Suppressor macrophage treated with lipopolysaccharide for 1 hour (primary cell): ENCODE results near the gene EZR.

Experiments
- DNase-seq, 3 donors: peaks; one replicate each; pipeline ENCODE4 v3.0.0-alpha.2; 2020 to 2022

EZR gene

DNA sequence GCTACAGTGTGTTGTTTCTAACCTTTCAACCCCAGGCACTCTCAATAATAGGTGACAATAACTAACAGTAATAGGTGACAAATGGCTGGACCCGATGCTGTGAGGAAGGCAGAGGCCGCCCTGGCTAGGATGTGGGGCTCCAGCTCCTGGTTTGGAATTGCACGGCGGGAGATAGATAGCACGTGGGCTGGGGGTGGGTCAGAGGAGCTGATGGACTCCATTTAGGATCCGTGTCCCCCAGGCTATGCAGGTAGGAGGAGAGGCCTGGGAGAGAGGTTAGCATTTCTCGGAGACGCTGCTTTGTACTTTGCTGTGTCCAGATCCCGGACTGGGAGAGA lies 61.4 kb downstream of the EZR start:
- no peak for DNase-seq

DNA sequence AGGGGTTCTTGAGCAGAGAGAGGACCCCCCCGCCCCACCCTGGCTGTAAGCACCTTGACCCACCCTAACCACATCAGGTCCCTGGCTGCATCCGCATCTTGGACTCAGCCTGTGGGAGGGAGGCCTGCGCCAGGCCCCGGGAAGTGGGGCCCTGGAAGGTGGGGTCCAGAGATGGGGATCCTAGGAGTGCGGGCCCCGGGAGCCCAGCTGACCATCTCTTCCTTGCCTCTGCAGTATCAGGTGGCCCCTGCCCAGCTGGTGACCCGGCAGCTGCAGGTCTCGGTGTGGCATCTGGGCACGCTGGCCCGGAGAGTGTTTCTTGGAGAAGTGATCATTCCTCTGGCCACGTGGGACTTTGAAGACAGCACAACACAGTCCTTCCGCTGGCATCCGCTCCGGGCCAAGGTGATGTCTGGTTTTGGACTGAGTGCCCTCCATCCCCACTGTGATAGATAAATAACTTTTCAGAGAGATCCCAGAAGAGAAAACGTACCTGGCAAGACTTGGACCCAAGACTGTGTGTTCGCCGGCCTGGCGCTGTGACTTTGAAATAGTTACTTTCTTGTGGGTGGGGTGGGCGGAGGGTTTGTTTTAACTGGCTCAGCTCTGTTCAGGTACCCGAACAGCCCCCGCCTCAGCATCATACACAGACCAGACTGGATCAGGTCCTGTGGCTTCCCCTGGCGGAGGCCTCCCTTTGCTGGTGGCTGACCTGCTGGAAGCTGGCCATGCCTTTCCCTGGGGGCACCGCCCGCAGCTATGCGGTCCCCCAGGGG lies 62.0 kb downstream of the EZR start:
- no peak for DNase-seq

DNA sequence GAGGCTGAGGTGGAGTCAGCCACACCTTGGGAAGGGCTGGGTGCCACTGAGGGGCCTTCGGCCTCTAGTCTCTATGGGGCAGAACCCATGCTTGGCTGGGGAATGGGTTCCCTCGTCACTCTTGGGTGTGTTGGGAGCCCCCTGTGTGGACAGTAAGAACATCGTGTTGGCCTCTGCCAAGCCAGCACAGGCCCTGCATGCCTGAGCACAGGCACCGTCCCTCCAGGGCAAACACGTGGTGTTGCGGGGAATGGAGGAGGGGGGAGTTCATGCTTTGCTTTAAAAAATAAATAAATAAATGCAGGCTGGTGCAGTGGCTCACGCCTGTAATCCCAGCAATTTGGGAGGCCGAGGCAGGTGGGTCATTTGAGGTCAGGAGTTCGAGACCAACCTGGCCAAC lies 63.0 kb downstream of the EZR start:
- no peak for DNase-seq

DNA sequence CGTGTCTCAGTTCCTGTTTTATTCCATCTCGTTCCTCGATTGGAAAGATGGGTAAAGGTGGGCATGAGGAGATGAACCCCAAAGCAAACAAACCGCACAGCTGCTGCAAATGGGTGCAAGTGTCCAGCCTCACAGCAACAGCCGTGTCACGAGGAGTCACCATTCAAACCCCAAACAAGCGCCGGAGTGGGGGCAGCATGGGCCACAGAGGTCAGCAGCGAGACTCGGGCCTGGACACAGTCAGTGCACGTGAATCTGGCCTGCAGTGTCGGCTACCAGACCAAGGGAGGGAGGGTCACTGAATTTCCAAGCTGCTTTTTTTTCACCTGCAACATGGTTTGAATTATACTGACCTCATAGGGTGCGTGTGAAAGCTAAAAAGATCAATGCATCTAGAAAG lies 63.5 kb downstream of the EZR start:
- no peak for DNase-seq

DNA sequence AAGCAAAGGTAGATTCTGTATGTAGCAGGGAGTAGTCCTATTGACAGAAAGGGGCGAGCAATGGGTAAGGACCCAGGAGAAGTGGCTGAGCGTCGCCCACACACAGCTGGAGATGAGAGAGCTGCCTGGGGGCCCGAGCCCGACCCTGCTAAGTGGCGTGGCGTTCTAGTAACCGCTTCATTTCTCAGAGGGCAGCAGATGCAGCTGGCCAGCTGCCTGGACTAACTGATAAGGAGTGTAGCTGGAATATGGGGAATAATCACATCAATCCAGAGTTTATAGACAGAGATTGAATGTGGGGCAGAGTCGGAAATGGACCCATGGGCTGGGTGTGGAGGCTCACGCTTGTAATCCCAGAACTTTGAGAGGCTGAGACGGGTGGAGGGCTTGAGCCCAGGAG lies 64.4 kb downstream of the EZR start:
- no peak for DNase-seq

DNA sequence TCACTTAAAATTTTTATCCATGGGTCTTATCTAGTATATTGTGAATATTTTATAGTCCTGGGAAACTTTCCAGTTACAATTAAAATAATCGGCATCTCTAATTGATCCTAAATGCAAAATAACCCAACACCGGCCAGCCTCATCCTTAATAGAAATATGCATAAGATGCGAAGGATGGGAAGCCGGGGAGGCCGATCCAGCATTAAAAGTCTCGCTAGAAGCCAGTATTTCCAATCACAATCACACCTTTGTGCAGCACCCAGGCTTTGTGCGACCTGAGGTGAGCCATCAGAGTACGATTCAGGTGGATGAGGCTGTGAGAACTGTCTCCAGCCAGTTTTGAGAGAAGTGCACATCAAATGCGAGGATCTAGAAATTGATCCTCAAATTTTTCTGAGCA lies 65.4 kb downstream of the EZR start:
- peak in 1 of 3 donors; percentile 16 for DNase-seq

DNA sequence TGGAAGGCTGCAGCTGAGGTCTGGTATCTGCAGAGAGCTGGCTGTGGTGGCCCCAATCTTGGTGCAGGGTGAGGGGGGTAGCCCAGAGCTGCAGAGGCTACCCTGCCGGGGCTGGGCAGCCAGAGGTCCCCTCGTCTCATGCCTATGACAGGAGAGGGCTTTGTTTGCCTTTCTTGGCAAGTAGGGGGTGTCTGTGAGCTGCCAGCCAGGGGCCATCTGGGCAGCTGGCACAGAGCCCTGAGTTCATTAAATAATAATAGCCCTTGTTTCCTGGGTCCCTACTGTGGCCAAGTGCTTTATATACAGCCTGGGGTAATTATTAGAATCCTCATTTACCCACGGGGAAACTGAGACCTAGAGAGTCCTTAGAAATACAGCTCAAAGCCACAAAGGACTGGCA lies 66.6 kb downstream of the EZR start:
- DNase-seq: no peak

DNA sequence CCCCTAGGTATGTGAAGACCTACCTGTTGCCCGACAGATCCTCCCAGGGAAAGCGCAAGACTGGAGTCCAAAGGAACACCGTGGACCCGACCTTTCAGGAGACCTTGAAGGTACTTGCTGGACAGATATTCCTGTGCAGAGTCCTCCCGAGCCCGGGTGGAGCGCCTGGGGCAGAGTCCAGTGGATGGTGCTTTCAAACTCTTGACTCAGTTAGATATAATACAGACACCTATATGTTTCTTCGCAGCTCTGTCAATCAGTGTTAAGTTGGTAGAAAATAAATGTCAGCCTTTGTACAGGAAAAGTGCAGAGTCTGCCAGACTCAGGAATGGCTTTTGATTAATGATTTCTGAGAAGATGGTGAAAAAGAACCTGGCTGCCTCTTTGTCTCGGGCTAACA lies 67.2 kb downstream of the EZR start:
- no peak for DNase-seq

DNA sequence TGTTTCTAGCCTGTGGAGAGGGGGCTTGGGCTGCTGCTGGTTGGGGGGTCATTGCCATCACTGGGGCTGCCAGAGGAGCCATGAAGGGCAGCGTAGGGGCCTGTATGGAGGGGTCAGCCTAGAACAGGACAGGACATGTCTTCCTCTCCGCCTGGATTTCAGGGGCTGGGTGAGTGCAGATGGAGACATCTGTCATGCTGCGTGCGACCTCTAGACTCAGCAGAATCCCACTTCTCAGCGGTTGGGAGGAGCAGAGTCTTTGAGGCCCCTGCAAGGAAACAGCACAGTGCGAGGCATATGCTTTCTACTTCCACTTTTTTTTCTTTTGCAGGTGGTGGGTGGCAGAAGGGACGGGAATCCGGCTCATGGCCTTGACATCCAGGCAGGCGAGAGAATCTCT lies 67.9 kb downstream of the EZR start:
- no peak for DNase-seq

DNA sequence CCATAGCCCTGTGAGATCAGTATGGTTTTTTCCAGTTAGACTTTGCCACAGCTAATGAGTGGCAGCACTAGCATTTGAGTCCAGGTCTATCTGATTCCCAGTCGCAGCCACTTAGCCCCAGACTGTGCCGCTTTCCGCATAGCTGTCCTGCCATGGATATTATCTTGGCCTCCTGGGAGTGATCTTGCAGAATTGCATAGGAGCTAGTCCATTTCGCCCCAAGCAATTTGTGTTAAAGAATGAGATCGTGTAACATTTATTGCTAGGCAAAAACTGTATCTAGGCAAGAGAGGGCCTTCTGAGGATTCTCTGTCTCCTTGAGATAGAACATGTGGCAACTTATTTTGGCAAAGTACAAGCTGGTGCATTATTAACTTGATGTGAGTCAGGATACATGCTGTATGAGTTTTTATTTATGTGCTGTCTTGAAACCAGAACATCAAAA lies 74.2 kb downstream of the EZR start:
- DNase-seq: no peak

DNA sequence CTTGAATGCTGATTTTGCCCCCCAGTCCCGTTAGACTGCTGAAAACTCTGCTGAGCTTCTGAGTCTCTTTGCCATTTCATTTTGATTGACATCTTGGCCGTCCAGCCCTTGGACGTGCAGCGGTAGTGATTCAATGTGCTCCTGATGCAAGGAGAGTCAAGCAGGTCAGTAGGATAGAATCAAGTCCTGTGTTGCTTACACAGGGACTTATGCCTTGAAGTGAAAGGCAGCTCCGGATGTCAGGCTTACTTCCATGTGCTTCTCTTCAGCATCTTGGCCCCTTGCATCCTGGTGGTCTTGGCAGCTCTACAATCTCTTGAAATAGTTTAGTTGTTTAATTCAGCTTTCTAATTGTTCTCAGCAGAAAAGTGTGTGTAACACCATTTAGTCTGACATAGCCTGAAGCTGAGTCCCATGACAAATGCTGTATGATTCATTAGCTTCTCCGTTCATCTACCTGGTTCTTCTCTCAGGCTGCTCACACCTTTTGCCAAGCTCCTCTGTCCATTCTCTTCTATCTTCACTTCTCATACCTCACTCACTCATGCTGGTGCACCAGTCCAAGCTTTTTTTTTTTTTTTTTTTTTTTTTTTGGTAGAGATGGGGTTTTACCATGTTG lies 76.0 kb downstream of the EZR start:
- DNase-seq: no peak

DNA sequence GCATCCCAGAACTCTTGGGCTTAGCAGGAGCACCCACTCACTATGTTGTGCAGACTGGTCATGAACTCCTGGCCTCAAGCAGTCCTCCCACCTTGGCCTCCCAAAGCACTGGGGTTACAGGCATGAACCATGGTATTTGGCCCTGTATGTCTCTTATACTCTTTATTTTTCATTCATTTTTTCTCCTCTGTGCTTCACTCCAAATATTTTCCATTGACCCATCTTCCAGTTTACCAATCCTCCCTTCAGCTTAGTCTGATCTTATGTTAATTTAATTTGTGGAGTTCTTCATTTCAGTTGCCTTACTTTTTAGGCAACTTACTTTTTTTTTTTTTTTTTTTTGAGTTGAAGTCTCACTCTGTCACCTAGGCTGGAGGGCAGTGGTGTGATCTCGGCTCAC lies 79.5 kb downstream of the EZR start:
- no peak for DNase-seq

DNA sequence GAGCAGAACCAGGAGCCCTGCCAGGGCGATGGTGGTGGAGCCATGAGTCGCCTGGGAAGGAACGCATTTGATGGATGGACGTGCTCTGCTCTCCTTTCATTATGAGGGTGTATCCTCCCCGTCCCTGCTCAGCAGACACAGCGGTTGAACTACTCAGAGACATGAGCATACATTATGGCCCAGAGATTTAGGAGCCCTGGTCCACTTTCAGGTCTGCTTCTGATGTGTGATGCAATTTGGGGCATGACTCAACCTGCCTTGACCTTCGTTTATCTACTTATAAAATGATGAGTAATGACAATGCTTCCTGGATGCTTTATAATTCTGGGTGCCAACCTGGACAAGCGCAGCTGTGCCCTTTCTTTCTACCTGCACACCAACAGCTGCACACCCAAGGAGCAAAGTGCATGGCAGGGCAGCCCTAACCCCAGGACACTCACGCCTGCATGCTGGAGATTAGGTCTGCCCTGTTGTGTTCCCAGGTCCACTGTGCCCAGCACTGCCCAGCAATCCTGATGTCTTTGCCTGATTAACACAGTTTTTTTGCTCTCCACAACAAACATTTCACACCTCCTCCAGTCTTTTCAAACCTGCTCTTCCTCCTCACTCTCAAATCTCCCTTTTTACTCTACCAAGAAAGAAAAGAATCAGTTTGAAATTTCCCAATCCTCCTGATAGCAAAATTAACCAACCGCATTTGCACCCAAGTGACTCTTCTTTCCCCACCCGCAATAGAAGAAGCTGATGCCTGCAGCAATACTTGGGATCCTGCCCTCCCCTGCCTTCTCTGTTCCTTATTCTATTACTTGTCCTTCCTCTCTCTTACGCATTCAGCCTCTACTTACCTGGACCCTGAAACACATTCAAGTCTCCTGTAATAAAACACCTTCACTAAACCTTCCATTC lies 81.2 kb downstream of the EZR start:
- peak; percentile 18 to 49 (median 38) for DNase-seq

DNA sequence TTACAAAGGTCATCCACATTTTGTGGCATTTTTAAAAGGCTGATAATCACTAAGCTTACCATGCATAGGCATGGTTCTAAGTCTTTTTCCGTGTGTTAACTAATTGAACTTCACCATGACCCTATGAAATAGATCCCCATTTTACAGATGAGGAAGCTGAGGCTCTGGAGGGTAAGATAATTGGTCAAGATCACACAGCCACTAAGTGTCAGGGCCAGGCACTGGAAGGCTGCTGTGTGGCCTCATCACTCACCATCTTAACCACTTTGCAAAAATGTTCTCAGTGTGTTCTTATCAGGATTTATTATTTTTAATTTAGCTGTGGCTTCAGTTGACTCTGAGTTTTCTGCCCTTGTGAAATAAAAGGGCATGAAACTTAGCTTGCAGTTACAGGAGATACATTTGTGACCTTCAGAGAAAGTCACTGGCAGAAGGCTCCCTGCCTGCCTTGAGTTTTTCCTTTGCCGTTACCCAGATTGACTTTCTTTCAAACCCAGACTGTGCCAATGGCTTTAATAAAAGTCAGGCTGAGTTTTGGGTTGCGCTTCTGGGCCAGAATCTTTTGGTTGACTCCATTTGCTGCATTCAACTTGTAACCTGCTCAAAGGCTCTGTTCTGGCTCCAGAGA lies 82.0 kb downstream of the EZR start:
- DNase-seq: no peak

DNA sequence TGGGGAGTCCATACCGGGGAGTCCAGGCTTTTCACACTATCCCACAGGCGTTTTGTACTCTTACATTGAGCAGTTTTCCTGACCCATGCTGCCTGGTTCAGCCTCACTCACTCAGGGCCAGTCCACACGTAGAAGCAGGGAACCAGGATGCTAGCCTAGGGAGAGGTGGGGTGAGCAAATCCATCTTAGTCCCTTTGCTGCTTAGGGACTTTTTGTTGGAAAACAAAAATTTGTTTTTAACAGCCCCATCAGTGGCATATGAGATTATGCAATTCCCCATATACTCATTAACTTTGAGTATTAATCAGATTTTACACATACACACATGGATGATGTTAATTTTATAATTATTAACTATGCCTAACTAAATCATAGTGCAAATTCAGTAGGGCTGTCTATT lies 84.2 kb downstream of the EZR start:
- no peak for DNase-seq

DNA sequence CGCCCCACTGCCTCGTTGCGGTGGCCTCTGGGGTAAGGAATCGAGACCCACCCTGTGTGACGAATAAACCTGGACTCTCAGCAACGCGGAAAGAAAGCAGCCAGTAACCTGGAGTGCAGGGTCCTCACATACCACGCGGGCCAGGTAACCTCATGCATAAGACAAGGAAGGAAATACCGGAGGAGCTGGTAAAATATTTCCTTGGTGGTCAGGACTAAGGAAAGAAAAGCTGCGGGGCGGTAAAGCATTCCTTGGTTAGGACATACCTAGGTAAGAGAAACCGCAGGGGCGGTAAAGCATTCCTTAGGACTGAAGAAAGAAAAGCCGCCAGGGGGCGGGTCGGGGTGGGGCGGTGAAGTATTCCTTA lies 88.6 kb downstream of the EZR start:
- DNase-seq: no peak

DNA sequence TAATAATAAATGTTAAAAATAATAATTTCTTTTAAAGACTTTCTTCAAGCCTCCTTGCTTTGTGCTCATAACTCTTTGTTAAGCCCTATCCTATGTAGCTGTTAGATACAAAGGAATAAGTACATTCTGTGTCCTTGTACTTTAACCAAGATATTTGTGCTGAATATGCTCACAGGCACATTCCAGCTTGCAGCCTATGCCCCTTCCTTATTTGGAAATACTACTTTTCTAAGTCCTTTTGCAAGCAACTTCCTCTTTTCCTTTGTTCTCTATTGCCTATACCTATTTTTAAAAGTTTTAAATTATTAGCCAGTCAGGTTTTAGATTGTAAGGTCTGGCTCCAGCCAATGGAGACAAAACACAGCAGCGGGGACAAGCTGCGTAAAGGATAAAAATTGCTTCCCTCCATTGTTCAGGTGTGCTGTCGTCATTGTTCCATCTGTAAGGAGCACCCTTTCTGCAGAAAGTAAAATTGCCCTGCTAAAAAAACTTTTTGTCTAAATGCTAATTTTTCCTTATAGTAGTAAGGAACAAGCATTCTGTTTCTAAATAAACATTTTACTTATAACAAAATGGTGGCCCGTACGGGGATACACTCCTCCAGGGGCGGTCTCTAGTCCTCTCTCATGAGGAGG lies 89.1 kb downstream of the EZR start:
- peak in 1 of 3 donors; percentile 27 for DNase-seq

DNA sequence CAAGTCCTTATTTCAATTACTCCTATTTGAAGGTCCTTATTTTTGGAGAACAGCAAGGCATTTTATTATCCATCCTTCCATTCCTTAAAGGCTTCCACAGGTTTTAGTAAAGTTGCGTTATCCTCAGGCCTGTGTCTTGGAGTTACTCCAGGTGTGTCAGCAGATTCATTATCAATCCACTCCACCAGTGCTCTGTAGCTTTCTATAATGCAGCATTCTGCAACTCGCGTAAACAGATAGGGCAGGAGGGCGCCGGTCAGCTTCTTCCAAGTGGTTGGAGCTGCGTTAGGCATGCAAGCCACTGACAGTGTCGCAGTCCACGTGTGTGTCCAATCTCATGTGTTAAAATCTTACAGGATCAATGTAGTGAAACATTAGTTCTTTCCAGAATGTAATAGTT lies 93.5 kb downstream of the EZR start:
- DNase-seq: no peak

DNA sequence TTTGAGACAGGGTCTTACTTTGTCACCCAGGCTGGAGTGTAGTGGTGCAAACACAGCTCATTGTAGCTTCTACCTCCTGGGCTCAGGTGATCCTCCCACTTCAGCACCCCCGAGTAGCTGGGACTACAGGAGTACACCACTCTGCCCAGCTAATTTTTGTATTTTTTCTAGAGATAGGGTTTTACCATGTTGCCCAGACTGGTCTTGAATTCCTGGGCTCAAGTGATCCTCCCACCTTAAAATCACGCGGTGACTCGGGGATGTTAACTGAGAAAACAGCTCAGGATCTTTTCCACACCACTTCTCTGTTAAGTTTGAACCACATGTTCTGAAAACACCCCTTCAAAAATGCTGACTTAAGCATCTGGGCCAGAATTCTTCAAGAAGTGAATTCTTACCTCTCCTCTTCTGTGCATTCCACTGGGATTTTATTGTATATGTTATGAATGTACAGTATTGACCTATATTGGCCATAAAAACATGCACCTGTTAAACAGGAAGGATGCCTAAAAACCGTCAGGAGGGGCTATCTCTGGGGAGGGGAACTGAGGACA lies 96.9 kb downstream of the EZR start:
- DNase-seq: no peak

DNA sequence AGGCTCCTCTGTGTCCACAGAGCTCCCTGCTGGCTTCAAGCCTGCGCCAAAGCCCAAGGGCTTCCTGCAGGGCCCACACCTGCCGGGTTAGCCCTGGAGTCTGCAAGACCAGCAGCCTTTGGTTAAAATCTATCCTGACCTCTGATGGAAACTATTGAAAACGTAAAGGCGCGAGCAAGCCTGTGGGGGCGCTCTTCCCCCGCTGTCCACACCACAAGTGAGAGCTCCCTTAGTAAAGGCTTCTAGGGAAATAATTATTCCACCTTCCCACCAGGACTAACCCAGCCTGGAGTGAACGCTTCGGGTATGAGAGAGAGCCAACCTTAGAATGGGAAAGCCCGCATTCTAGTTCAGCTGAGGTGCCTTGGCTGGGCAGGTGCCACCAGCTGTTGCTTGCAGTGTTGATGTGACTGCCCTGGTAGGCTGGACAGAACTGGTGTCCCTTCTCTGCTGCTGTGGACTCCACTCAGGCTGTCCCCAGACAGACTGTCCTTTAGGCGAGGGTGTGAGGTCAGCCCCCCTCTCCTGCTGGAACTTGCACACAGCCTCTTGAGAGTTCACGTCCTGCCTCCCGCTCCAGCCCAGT lies 100.6 kb downstream of the EZR start:
- peak in 1 of 3 donors; percentile 24 for DNase-seq

DNA sequence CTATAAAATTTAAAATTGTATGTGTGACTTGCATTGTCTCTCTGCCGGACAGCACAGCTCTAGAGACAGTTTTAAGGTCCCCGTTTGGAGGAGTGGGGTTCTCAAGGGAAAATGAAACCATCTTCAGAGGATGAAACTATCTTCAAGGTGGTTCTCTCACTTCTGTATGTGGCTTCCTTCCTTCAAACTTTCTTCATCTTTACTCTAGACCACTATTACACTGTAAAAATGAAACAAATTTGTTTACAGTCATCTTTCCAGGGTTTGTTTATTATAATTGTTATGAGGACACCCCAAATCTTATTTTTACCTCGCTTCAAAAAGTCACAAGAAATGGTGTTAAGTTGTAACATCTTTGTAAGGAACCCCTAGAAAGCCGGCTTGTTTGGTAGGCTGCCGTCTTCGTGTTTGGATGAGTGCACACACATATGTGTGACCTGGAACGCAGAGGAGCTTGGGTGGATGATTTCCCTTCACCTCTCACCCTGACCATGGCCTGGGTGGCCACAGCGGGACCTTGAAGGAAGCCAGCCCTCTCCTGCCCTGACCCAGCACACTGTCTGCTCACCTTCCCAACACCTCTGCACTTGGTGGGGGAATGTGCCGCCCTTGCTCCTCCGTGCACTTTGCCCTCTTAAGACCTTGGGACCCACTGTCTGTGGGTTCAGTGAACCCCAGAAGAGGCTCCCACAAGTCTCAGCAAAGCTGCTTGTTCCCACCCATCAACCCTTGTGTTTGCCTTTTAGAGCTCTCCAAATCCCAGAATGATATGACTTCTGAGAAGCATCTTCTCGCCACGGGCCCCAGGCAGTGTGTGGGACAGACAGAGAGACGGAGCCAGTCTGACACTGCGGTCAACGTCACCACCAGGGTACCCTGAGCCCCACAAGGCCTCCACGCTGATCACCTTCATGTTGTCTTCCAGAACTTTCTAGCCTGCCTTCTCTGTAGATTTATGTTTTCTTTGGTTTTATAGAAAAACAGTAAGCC lies 101.5 kb downstream of the EZR start:
- no peak for DNase-seq
